GM18870 (cell line): ENCODE measurements around the gene PPP1R15B.

Source experiments
- ATAC-seq: cut with Tn5 transposase; IDR thresholded peaks from one replicate; pipeline ENCODE4 v1.9.1; 2021; ENCODE audit warnings: moderate library complexity; ENCODE audit not compliant: unreplicated experiment

Gene PPP1R15B

DNA sequence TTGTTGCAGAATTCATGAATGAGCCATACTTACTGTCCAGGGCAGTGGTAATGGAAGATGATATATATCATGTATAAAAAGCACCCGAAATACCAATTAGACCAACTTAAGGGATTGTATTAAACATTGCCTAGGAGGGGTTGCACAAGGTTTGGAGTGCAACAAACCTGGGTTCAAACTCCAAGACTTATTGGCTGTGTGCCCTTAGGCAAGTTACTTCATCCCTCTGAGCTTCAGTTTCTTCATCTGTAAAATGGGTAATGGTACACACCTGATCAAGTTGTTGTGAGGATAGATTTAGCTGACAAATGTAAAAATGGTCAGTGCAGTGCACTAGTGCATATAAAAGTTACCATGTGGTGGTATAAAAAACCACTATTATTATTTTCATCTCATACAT is 9.8 kb upstream of the PPP1R15B start:
- no peak for ATAC-seq

DNA sequence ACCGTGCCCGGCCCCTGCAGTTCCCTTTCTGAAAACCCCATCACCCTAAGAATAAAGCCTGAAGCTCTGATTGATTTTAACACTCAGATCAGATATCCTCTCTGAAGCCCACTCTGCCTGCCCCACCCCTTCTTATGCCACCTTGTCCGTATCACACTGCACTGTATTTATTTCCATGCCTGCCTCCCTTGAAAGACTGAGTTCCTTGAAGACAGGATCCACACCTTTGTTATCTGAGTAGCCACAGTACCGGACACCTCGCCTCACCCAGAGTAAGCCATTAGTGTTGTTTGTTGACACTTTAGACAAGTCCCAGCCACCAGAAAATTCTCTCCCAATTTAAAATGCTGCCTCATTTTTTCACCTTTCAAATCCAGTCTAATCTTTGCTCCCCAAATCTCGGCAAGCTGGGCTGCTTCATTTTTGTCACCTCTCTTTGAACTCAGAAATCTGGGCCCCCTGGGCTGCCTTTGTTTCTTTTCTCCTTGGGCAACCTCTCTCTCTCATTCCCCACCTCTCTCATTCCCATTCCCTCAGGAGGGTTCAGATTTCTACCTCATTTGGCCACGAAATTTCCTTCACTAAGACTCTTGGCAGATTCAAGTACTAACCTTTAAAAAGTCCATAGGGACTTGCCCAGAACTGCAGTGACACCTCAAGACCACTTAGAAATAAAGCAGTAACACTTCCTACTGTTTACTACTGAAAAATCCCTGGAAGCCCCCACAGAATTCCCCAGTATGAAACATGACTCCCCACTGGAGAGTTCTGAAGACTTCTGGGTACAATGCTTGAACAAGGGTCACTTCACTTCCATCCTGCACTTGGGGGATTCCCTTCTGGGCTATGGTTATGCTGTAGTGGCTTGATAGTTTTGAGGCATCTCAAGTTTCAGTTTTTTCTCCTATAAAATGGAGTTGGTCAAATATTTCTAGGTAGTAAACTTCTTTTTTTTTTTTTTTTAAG is 8.7 kb upstream of the PPP1R15B start:
- no peak for ATAC-seq

DNA sequence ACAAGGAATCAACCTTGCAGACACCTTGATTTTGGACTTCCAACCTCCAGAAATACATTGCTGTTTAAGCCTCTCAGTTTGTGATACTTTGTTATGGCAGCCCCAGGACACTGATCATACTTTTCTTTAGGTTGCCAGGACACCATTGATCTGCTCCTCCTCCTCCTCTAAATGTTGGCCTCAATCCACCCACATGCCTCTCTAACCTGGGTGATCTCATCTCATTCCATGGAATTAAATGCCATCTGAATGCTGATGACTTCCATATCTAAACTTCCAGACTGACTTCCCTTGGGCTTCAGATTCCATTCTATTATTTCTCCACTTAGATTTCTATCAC is 7.4 kb upstream of the PPP1R15B start:
- ATAC-seq: no peak

DNA sequence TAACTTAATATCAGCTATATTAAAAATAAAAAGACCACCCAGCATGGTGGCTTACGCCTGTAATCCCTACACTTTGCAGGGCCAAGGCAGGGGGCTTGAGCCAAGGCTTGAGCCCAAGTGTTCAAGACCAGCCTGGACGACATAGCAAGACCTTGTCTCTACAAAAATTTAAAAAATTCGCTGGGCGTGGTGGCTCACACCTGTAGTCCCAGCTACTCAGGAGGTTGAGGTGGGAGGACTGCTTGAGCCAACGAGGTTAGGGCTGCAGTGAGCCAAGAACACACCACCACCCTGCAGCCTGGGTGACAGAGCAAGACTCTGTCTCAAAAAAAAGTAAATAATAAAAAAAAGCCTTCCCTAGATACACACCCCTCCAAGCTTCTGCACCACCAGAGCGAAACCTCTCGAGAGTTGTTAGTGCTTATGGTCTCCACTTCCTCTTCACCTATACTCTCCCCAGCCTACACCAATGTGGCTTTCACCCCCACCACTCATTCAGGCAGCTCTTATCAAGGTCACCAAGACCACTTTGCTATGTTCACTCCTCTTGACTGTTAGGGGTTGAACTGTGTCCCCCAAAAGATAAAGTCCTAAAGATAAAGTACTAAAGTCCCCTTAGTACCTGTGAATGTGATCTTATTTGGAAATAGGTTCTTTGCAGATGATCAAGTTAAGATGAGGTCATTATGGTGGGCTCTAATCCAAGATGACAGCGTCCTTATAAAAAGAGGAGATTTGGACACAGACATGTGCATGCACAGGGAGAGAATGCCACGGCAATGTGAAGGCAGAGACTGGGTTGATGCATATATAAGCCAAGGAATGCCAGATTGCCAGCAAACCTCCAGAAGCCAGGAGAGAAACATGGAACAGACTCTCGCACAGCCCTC is 6.8 kb upstream of the PPP1R15B start:
- no peak for ATAC-seq

DNA sequence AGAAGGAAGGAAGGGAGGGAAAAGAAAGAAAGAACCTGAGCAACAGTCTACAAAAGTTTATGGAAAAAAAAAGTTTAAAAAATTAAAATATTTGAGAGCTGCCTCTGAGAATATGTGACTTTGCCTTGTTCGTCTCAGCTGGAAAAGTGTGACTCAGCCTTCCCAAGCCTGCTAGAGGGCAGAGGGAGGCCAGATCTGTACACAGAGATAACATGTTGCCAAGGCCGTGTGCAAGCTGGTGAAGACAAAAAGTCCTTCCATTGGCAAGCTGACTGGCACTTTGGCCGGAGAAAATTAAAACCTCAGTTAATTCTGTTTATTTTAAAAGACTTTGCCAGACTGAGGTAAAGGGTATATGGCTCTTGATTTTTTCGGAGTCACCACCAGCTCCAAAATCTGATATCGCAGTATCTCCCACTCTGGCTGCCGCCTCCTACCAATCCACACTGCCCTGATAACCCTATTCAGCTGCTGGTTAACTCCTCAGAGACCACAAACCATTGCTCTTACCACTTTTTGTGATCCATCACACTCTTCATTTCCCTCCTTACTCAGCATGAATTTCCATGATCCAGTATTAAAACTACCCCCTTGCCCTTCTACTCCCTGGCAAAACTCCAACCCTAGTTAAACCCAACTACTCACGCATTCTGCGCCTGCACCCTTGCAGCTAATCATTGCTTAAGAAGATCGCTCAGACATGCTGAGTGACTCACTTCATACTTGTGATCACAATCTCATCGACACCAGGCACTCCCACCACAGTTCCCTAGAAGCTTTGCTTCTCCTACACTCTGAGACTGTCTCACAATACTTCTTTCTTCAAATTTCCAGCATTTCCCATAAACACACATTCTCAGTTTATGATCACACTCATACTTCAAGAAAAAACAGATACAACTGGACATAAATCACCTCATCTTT is 5.7 kb upstream of the PPP1R15B start:
- ATAC-seq: no peak

DNA sequence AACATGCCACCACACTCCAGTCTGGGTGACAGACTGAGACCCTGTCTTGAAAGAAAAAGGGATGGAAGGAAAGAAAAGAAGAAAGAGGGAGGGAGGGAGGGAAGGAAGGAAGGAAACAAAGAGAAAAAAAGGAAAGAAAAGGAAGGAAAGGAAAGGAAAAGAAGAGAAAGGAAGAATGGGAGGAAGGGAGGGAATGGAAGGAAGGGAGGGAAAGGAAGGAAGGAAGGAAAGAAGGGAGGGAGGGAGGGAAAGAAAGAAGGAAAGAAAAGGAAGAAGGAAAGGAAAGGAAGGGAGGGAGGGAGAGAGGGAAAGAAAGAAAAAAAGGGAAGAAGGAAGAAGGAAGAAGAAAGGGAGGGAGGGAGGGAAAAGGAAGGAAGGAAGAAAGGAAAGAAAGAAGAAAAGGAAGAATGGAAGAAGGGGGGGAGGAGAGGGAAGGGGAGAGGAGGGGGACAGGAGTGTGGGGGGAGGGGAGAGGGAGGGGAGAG is 5.0 kb upstream of the PPP1R15B start:
- ATAC-seq: no peak

DNA sequence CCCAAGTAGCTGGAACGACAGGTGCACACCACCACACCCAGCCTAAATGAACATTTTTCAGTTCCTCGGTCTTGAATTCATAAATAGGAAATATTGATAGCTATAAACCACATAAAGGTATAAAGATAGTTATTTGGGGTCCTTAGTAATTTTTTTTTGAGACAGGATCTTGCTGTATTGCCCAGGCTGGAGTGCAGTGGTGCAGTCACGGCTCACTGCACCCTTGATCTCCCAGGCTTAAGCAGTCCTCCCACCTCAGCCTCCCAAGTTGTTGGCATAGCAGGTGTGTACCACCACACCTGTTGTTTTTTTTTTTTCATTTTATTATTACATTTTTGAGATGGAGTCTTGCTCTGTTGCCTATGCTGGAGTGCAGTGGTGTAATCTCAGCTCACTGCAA is 3.7 kb upstream of the PPP1R15B start:
- ATAC-seq: no peak

DNA sequence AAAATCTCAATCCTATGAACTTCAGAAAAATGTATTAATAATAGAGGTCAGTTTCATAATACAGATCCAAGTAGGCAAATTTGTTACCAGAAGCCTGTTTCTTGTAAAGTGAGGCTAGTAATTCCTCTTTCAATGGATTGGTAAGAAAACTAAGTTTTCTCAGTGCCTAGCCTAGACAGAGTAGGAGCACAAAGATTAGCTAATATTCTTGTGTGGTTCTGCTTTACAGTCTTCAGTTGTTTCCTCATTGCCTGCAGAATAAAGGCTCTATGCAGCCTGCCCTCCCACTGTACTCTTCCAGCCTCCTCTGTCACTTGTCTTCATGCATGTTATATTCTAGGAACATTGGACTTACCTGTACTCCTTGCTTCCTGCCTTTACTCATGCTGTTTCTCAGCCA is 2.4 kb upstream of the PPP1R15B start:
- no peak for ATAC-seq

DNA sequence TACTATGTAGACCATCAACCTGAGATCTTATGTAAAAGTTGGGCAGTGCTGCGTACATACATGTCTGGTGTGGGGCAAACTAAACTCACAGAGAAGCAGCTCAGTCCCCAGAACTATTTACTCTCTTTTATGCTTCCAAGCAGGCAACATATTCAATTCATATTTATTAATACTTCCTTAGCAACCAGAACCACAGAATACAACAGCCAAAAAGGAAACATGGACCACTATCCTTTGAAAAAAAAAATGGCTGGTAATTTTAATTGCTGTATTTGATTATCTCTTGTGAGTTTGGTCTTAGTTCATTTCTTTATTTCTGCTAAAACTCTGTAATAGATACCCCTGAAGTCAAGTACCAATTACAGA is 1.5 kb upstream of the PPP1R15B start:
- no peak for ATAC-seq

DNA sequence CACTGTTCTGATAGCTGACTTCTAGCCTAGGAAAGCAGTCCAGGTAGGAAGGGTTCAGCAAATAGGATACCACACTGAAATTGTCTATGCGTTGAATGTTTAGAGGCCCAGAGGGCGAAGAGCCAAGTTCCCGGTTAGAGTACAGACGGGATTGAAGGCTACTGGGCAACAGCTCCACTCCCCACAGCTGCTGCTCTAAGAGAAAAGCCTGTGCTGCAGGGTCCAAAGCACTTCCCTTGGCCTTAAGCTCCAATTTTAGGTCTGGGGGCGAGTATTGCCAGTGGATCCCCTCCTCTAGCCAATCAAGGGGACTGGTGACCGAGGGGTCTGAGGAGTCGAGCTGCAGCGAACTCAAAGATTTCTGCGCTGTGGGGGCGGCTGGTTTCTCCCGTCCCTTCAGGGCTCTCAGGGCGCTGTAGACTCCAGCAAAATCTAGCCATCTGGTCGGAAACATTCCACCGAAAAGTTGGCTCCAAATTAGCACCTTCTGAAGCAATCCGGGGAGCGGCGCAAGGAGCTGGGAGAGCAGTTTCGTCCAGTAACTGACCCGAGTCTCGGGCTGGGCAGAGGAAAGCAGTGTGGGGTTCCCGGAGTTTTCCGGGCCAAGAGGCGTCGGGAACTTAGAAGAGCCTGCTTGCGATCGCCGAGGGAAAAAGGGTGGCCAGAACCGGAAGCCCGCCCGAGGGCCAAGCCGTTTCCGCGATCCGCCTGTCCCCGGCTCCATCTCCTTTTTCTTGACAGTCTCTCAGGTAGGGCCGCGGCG is 748 bp downstream of the PPP1R15B start:
- ATAC-seq: peak; percentile 25

DNA sequence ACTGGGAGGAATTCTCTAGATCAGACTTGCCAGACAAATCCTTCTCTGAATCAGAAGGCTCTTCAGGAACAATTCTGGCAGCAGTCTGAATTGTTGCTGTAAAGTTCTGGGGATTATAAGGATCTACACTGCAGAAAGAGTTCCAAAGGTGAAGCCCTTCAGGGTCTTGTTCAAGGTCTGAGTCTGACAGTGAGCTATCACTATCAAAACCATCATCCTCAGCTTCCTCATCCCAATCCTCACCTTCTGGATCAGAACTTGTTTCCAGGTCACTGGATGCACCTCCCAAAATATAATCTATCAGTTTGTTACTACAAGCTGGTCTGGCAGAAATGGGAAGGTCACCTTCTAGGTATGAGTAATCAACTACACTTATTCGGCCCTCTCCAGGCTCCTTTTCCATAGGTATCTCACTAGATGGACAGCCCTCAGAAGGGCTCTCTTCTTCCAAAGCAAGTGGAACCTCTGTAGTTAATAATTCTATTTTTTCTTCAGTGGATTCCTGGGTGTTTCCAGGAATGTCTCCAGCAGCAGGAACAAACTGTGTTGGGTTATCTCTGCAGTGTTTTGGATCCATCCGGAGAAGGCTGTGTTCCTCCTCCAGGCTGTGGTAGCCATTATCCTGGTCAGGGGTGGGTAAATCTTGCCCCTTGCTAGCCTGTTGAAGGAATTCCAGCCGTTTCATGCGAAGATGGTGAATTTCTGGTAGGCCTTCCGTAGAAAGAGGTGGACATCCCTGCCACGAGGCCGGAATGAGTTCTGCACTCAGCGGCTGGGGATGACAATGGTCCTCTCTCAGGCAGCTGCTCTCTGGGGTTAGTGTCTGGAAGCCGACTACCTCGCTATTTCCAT is 1.6 kb downstream of the PPP1R15B start:
- no peak for ATAC-seq

DNA sequence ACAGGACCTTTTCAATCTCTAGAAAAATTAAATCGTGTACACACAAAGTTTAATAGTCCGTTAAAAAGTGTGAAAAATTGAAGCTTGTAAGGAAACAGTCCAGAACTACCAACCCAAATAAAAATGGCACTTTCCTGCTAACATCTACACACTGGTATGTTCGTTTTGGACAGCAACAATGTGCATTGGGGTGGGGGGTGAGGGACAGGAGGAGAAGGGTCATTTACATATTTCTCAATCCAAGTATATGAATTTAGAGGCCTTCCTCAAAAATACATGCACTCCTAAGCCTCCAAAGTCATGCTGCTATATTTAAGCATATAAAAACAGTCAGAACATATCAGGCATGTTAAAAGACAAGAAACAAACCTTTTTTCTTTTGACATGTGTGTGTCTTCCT is 2.5 kb downstream of the PPP1R15B start:
- no peak for ATAC-seq

DNA sequence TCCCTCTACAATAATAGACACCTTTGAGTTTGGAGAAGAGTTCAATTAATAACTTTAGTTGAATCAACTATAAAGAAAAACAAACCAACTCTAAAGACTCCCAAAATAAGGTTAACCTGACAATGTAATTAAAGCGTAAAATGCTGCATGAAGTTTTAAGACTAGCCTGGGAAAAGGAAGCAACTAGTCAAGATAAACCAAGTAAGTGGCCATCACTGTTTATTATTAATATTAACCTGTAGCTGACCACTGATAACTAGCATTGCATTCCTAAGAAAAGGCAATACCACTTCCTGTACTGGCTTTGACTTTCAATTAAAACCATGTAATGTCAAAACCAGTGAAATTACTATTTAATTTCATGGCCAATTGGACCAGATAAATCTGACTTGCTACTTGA is 3.0 kb downstream of the PPP1R15B start:
- ATAC-seq: no peak

DNA sequence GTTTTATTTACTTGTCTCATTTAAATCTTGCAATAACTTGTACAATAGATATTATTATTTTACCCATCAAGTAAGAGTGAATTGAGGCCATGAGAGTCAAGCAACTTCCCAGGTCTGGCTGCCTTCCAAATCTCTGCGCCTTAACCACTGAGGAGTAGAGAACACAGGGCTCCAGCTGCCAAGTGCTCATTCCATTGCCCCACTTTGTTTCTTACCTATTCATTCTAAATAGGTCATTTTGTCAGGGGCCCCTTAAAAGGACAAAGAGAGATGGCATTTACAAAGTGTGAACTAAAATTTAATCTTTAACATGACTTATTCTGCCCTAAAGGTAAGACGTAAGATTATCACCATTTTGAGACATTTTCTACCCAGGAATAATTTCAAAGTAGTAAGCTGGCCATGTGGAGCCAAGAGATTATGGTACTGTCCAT is 3.5 kb downstream of the PPP1R15B start:
- ATAC-seq: no peak

DNA sequence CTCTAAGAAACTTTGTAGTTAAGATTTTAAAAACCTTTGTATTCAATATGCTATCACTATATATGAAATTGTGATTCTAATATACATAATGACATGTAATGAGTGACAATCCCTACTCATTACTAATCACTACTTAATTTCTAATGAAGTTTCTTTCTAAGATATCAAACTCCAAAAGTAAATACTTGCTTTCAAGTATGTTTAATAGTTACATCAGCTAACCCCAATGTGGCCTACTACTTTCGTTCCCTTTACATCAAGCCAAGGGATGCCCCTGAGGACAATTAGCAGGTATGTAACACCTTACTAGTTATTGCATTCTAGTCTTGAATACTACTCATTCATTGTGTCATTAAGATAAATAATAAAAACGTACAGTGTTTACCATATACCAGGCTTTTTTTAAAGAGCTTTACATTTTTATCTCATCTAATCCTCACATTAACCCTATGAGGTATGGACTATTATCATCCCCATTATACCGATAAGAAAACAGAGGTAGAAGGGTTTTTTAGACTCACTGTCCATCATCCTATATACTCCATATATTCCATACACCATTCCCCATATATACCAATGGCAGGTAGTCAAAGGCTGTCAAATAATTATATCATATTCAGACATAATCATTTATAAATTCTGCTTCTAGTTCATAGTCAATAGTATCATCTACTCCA is 4.2 kb downstream of the PPP1R15B start:
- ATAC-seq: no peak

DNA sequence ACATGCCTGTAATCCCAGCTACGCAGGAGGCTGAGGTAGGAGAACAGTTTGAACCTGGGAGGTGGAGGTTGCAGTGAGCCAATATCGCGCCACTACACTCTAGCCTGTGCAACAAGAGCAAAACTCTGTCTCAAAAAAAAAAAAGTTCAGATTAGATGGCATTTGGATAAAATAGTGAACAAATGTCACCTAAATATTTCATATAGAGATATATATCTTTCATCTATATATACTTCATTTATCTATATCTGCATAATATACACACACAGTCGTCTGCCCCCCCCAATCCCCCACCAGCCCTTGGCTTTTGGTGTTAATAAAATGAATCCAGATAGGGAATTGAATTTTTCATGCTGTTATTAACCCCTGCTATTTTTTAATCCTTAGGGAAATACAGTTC is 5.0 kb downstream of the PPP1R15B start:
- no peak for ATAC-seq

DNA sequence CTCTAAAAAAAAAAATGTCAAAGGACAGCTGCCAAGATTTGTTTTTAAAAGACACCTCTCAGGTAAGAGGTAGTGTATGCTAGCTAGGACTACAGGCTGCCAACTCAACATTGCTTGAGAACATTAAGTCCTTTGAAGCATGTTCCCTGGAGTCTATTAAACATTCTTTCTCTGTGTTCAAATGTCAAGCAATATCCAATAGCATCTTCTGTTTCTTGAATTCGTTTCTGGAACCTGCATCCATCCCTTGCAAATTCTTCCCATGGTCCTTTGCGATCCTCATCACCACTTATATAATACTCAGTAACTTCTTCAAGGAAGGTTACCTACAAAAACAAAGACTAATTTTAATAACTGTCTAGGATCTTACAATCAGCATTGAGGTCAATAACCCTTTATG is 5.6 kb downstream of the PPP1R15B start:
- no peak for ATAC-seq

DNA sequence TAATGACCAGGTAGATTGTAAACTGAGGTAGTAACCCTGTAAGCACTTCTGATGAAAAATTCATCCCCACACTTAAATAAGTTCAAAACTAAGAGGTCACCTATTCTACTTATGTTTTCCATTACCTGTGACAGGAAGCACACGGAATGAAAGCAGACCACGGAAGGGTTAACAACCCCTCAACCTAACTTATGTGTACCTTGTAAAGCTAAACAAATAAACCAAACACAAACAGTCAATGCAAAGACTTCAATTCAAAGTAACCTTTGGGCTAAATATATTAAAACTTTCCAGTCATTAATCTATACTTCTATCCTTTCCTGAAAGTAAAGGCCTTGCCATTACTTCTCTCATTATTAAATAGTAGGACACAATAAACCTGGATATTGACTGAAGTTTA is 7.0 kb downstream of the PPP1R15B start:
- ATAC-seq: no peak

DNA sequence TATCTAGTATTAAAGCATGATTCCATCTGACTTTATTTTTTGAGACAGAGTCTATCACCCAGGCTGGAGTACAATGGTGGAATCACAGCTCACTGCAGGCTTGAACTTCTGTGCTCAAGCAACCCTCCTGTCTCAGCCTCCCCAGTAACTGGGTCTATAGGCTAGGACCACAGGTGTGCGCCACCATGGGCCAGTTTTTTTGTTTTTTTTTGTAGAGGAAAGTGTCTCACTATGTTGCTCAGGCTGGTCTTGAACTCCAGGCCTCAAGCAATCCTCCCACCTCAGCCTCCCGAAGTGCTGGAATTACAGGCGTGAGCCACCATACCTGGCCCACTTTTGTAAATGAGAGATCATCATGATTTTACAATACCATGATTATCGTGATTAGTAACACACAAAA is 9.2 kb downstream of the PPP1R15B start:
- no peak for ATAC-seq
